ENCODE results near the gene MBD3. TPM values are rescaled to one million over a fixed set of nuclear protein-coding genes. Genes with fewer than 3 reads are reported as not detected.

MBD3 gene
- polyA plus RNA-seq, 2 donors, result 50.0 to 72.8 TPM

- WGBS, 2 donors, result 82 to 86% methylated on average over 22 of the region's 22 CpGs
These were observed 17.1 kb downstream of the MBD3 start for GRCh38 chr19:1575323-1576241.

GRCh38 chr19:1574354-1575136, 18.1 kb downstream of the MBD3 start:
- H3K9me3 ChIP-seq (ENCODE audit: control insufficient read depth in 2 of 2, insufficient read depth in 1 of 2, low read depth in 1 of 2, low read length in 1 of 2), result no peaks in the 10 kb centered on the region
- H3K4me1 ChIP-seq (ENCODE audit: control insufficient read depth in 2 of 2, insufficient read depth in 2 of 2, low read length in 1 of 2), result no peaks in the 10 kb centered on the region
- 86 to 90% methylated on average over 34 of the region's 34 CpGs for WGBS, 2 donors
- H3K36me3 ChIP-seq (ENCODE audit: control insufficient read depth in 2 of 2, insufficient read depth in 2 of 2, low read length in 1 of 2), result peaks cover 6 to 28% of the 10 kb centered on the region in 2 donors
- H3K27ac ChIP-seq (ENCODE audit: low read depth in 2 of 2, low read length in 1 of 2), result no peak overlapping the region
- no peak overlapping the region for H3K4me3 ChIP-seq (ENCODE audit: low read depth in 1 of 2, low read length in 2 of 2)
- H3K27me3 ChIP-seq (ENCODE audit: control insufficient read depth in 1 of 2, insufficient read depth in 2 of 2, low read length in 2 of 2), result no peaks in the 10 kb centered on the region

More at GRCh38 chr19:1575323-1576241, 17.1 kb downstream of the MBD3 start:
- Histone ChIP-seq H3K27me3 (ENCODE audit: control insufficient read depth in 1 of 2, insufficient read depth in 2 of 2, low read length in 2 of 2) (no peaks in the 10 kb centered on the region), H3K4me1 (ENCODE audit: control insufficient read depth in 2 of 2, insufficient read depth in 2 of 2, low read length in 1 of 2) (no peaks in the 10 kb centered on the region), H3K9me3 (ENCODE audit: control insufficient read depth in 2 of 2, insufficient read depth in 1 of 2, low read depth in 1 of 2, low read length in 1 of 2) (no peaks in the 10 kb centered on the region), H3K27ac (ENCODE audit: low read depth in 2 of 2, low read length in 1 of 2) (no peak overlapping the region), H3K36me3 (ENCODE audit: control insufficient read depth in 2 of 2, insufficient read depth in 2 of 2, low read length in 1 of 2) (peaks cover 6 to 34% of the 10 kb centered on the region in 2 donors), H3K4me3 (ENCODE audit: low read depth in 1 of 2, low read length in 2 of 2) (no peak overlapping the region)

GRCh38 chr19:1572795-1573194, 19.9 kb downstream of the MBD3 start:
- H3K4me3 ChIP-seq (ENCODE audit: low read depth in 1 of 2, low read length in 2 of 2), result no peak overlapping the region
- H3K4me1 ChIP-seq (ENCODE audit: control insufficient read depth in 2 of 2, insufficient read depth in 2 of 2, low read length in 1 of 2), result no peaks in the 10 kb centered on the region
- 77 to 80% methylated on average over 9 of the region's 9 CpGs for WGBS, 2 donors
- H3K27me3 ChIP-seq (ENCODE audit: control insufficient read depth in 1 of 2, insufficient read depth in 2 of 2, low read length in 2 of 2), result no peaks in the 10 kb centered on the region
- H3K27ac ChIP-seq (ENCODE audit: low read depth in 2 of 2, low read length in 1 of 2), result no peak overlapping the region
- peaks cover 6 to 13% of the 10 kb centered on the region in 2 donors for H3K36me3 ChIP-seq (ENCODE audit: control insufficient read depth in 2 of 2, insufficient read depth in 2 of 2, low read length in 1 of 2)
- no peaks in the 10 kb centered on the region for H3K9me3 ChIP-seq (ENCODE audit: control insufficient read depth in 2 of 2, insufficient read depth in 1 of 2, low read depth in 1 of 2, low read length in 1 of 2)

GRCh38 chr19:1571358-1571757, 21.3 kb downstream of the MBD3 start:
- WGBS, 2 donors, result 89 to 92% methylated on average over 12 of the region's 12 CpGs
- Histone ChIP-seq H3K9me3 (ENCODE audit: control insufficient read depth in 2 of 2, insufficient read depth in 1 of 2, low read depth in 1 of 2, low read length in 1 of 2) (no peaks in the 10 kb centered on the region), H3K27ac (ENCODE audit: low read depth in 2 of 2, low read length in 1 of 2) (no peak overlapping the region)

GRCh38 chr19:1570836-1571235, 21.8 kb downstream of the MBD3 start:
- H3K4me3 ChIP-seq (ENCODE audit: low read depth in 1 of 2, low read length in 2 of 2), result no peak overlapping the region

More at GRCh38 chr19:1571358-1571757, 21.3 kb downstream of the MBD3 start:
- Histone ChIP-seq H3K27me3 (ENCODE audit: control insufficient read depth in 1 of 2, insufficient read depth in 2 of 2, low read length in 2 of 2) (no peaks in the 10 kb centered on the region), H3K4me1 (ENCODE audit: control insufficient read depth in 2 of 2, insufficient read depth in 2 of 2, low read length in 1 of 2) (no peaks in the 10 kb centered on the region), H3K36me3 (ENCODE audit: control insufficient read depth in 2 of 2, insufficient read depth in 2 of 2, low read length in 1 of 2) (no peaks in the 10 kb centered on the region), H3K4me3 (ENCODE audit: low read depth in 1 of 2, low read length in 2 of 2) (no peak overlapping the region)

GRCh38 chr19:1569997-1570396, 22.7 kb downstream of the MBD3 start:
- Histone ChIP-seq H3K27ac (ENCODE audit: low read depth in 2 of 2, low read length in 1 of 2) (no peak overlapping the region), H3K4me1 (ENCODE audit: control insufficient read depth in 2 of 2, insufficient read depth in 2 of 2, low read length in 1 of 2) (peaks cover 0 to 6% of the 10 kb centered on the region in 2 donors), H3K4me3 (ENCODE audit: low read depth in 1 of 2, low read length in 2 of 2) (no peak overlapping the region), H3K36me3 (ENCODE audit: control insufficient read depth in 2 of 2, insufficient read depth in 2 of 2, low read length in 1 of 2) (no peaks in the 10 kb centered on the region), H3K27me3 (ENCODE audit: control insufficient read depth in 1 of 2, insufficient read depth in 2 of 2, low read length in 2 of 2) (no peaks in the 10 kb centered on the region), H3K9me3 (ENCODE audit: control insufficient read depth in 2 of 2, insufficient read depth in 1 of 2, low read depth in 1 of 2, low read length in 1 of 2) (no peaks in the 10 kb centered on the region)
- WGBS, 2 donors, result 75% methylated on average over 4 of the region's 4 CpGs

More at GRCh38 chr19:1570836-1571235, 21.8 kb downstream of the MBD3 start:
- no peak overlapping the region for H3K27ac ChIP-seq (ENCODE audit: low read depth in 2 of 2, low read length in 1 of 2)
- H3K36me3 ChIP-seq (ENCODE audit: control insufficient read depth in 2 of 2, insufficient read depth in 2 of 2, low read length in 1 of 2), result no peaks in the 10 kb centered on the region
- 96 to 97% methylated on average over 13 of the region's 13 CpGs for WGBS, 2 donors
- peaks cover 0 to 4% of the 10 kb centered on the region in 2 donors for H3K4me1 ChIP-seq (ENCODE audit: control insufficient read depth in 2 of 2, insufficient read depth in 2 of 2, low read length in 1 of 2)
- no peaks in the 10 kb centered on the region for H3K27me3 ChIP-seq (ENCODE audit: control insufficient read depth in 1 of 2, insufficient read depth in 2 of 2, low read length in 2 of 2)
- H3K9me3 ChIP-seq (ENCODE audit: control insufficient read depth in 2 of 2, insufficient read depth in 1 of 2, low read depth in 1 of 2, low read length in 1 of 2), result no peaks in the 10 kb centered on the region

GRCh38 chr19:1568320-1569019, 24.2 kb downstream of the MBD3 start, which contains the start of gene MEX3D:
Gene MEX3D, minus strand, starts transcription at chr19:1568325. Its CDS starts 267 bp downstream, at chr19:1568058.
- no peaks in the 10 kb centered on the region for H3K27me3 ChIP-seq (ENCODE audit: control insufficient read depth in 1 of 2, insufficient read depth in 2 of 2, low read length in 2 of 2)
- peak within 1 kb of the TSS; percentile 75 to 86 for H3K27ac ChIP-seq (ENCODE audit: low read depth in 2 of 2, low read length in 1 of 2)
- H3K9me3 ChIP-seq (ENCODE audit: control insufficient read depth in 2 of 2, insufficient read depth in 1 of 2, low read depth in 1 of 2, low read length in 1 of 2), result no peaks in the 10 kb centered on the region
- no peaks in the 10 kb centered on the region for H3K36me3 ChIP-seq (ENCODE audit: control insufficient read depth in 2 of 2, insufficient read depth in 2 of 2, low read length in 1 of 2)
- H3K4me3 ChIP-seq (ENCODE audit: low read depth in 1 of 2, low read length in 2 of 2), result peak within 1 kb of the TSS; percentile 64 to 65
- H3K4me1 ChIP-seq (ENCODE audit: control insufficient read depth in 2 of 2, insufficient read depth in 2 of 2, low read length in 1 of 2), result peaks cover 0 to 6% of the 10 kb centered on the region in 2 donors
- 8 to 15% methylated on average over 31 to 63 of the region's 63 CpGs for WGBS, 2 donors

- H3K27ac ChIP-seq (ENCODE audit: low read depth in 2 of 2, low read length in 1 of 2), result peak overlapping the region in 1 of 2 donors; percentile 75
- H3K27me3 ChIP-seq (ENCODE audit: control insufficient read depth in 1 of 2, insufficient read depth in 2 of 2, low read length in 2 of 2), result no peaks in the 10 kb centered on the region
- peak overlapping the region in 1 of 2 donors; percentile 65 for H3K4me3 ChIP-seq (ENCODE audit: low read depth in 1 of 2, low read length in 2 of 2)
- H3K4me1 ChIP-seq (ENCODE audit: control insufficient read depth in 2 of 2, insufficient read depth in 2 of 2, low read length in 1 of 2), result peaks cover 0 to 6% of the 10 kb centered on the region in 2 donors
- no peaks in the 10 kb centered on the region for H3K9me3 ChIP-seq (ENCODE audit: control insufficient read depth in 2 of 2, insufficient read depth in 1 of 2, low read depth in 1 of 2, low read length in 1 of 2)
- WGBS, 2 donors, result 1% methylated on average over 71 of the region's 73 CpGs; no CpG with 5 or more reads in 1 of the 2 donors
- no peaks in the 10 kb centered on the region for H3K36me3 ChIP-seq (ENCODE audit: control insufficient read depth in 2 of 2, insufficient read depth in 2 of 2, low read length in 1 of 2)
These were observed 24.8 kb downstream of the MBD3 start for GRCh38 chr19:1567848-1568227.

All from esophagus (tissue), 2 donors.